Peyer's patch (tissue), 4 donors: ENCODE measurements around the gene L3MBTL4. TPM values are rescaled to one million over a fixed set of nuclear protein-coding genes. Genes with fewer than 3 reads are reported as not detected.

Experiments
- DNase-seq, 3 donors: peaks; one replicate each; pipeline ENCODE4 v3.0.0-alpha.2; 2017 to 2019
- H3K27ac ChIP-seq, 4 donors: fragments of 200-600 bp; sonication (generic); one replicate each; pipeline ENCODE4 v1.5.1; 2016 to 2019
- H3K27me3 ChIP-seq, 2 donors: fragments of 200-600 bp; sonication (generic); one replicate each; pipeline ENCODE4 v1.5.1; 2019
- H3K36me3 ChIP-seq, 3 donors: fragments of 200-600 bp; sonication (generic); one replicate each; pipeline ENCODE4 v1.5.1; 2016 to 2019
- H3K4me1 ChIP-seq, 4 donors: fragments of 200-600 bp; sonication (generic); one replicate each; pipeline ENCODE4 v1.5.1; 2016 to 2019
- H3K4me3 ChIP-seq, 4 donors: fragments of 200-600 bp; sonication (generic); 1 replicate in 3 of 4; 2 replicates in 1 of 4; pipeline ENCODE4 v1.5.1; 2016 to 2019; ENCODE audit warnings: mild to moderate bottlenecking in 1 of 4
- H3K9me3 ChIP-seq, 4 donors: fragments of 200-600 bp; sonication (generic); one replicate each; pipeline ENCODE4 v1.5.1; 2016 to 2019; ENCODE audit warnings: mild to moderate bottlenecking in 1 of 4
- POLR2A ChIP-seq, 2 donors: fragments of 450-650 bp; IDR thresholded peaks; one replicate each; pipeline ENCODE4 v1.5.1; 2017; ENCODE audit warnings: antibody characterized with exemption in 2 of 2, mild to moderate bottlenecking in 2 of 2, moderate library complexity in 2 of 2
- total RNA-seq, 4 donors: library from RNA; depleted of rRNA; stranded (reverse); fragments of >200 nt; gene quantifications; one replicate each; pipeline ENCODE4 v1.1.0, GENCODE V29; 2016
- TF ChIP-seq, protein P1 (sequence below), 6 experiments: fragments of 450-650 bp in 4 of 6; fragments of 200-600 bp in 2 of 6; sonication (generic) in 1 of 6; IDR thresholded peaks; one replicate each; pipeline ENCODE4 v1.5.1; 2017 to 2019; ENCODE audit warnings: antibody characterized with exemption in 6 of 6, mild to moderate bottlenecking in 3 of 6, moderate library complexity in 1 of 6

The L3MBTL4 gene
- total RNA-seq, 4 donors from 2014 or later: 6.5 to 25.6 (median 13.7) TPM

DNA sequence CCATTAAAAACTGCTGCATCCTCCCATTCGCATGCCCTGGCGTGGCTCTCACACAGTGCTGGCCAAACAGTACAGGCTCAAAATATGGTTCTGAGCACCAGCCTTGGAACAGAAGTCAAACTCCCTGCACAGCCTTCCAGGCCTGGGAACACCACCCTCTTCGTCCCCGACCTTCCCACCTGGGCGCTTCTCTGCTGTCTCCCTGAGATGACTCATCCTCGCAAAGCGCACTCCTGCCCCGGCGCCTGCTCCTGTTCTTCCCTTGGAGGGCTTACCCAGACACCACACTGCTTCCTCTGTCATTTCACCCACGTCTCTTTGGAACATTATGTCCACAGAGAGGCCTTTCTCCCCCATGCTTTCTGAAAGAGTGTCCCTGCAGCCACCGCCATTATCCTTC is 172.7 kb downstream of the L3MBTL4 start:
- Histone ChIP-seq H3K4me3 (no peak overlapping the region), H3K36me3 (no peaks in the 10 kb centered on the region), H3K4me1 (no peaks in the 10 kb centered on the region), H3K27me3 (no peaks in the 10 kb centered on the region), H3K27ac (no peak overlapping the region), H3K9me3 (no peaks in the 10 kb centered on the region)
- DNase-seq: no peak
- no peak for TF ChIP-seq POLR2A (IDR thresholded peaks at IDR 0.05)
- TF ChIP-seq, protein P1, sequence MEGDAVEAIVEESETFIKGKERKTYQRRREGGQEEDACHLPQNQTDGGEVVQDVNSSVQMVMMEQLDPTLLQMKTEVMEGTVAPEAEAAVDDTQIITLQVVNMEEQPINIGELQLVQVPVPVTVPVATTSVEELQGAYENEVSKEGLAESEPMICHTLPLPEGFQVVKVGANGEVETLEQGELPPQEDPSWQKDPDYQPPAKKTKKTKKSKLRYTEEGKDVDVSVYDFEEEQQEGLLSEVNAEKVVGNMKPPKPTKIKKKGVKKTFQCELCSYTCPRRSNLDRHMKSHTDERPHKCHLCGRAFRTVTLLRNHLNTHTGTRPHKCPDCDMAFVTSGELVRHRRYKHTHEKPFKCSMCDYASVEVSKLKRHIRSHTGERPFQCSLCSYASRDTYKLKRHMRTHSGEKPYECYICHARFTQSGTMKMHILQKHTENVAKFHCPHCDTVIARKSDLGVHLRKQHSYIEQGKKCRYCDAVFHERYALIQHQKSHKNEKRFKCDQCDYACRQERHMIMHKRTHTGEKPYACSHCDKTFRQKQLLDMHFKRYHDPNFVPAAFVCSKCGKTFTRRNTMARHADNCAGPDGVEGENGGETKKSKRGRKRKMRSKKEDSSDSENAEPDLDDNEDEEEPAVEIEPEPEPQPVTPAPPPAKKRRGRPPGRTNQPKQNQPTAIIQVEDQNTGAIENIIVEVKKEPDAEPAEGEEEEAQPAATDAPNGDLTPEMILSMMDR (IDR thresholded peaks at IDR 0.05): no peak

DNA sequence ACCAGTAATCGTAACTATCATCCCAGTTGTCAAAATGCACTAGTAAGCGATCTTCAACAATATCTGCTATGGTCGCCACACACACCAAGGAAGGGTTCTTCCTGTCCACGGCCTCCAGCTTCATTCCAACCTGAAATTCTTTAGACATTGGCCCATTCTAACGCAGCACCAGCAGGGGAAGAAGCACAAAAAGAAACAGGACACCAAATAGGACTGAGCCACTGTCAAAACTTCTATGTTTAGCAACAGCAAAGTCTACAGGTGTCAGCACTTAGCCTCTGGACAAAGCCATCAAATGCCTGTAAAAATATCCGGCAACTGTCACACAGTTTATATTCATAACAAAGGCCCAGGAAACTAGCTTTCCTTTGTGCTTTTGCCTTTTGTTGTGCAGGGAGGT is 175.0 kb downstream of the L3MBTL4 start:
- no peaks in the 10 kb centered on the region for H3K27me3 ChIP-seq
- H3K9me3 ChIP-seq: no peaks in the 10 kb centered on the region
- TF ChIP-seq, protein P1 (IDR thresholded peaks at IDR 0.05): no peak
- TF ChIP-seq POLR2A (IDR thresholded peaks at IDR 0.05): no peak
- no peaks in the 10 kb centered on the region for H3K36me3 ChIP-seq
- no peak overlapping the region for H3K27ac ChIP-seq
- H3K4me1 ChIP-seq: no peaks in the 10 kb centered on the region
- H3K4me3 ChIP-seq: no peak overlapping the region
- no peak for DNase-seq

DNA sequence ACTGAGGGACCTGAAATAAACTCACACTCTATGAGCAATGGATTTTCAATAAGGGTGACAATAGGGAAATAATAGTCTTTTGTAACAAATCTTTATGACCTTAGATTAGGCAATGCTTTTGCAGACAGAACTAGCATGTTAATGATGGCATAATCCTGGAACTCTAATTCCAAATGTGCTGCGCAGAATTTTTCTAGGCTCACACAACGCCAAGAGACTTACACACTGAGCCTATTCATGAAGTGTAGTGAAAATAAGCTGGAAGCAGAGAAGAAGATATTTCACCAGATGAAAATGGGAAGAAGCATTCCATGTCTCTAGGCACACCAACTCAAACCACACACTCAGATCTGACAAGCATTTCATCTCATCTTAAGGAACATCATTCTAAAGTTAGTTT is 178.5 kb downstream of the L3MBTL4 start:
- H3K36me3 ChIP-seq: no peaks in the 10 kb centered on the region
- no peak for DNase-seq
- H3K27me3 ChIP-seq: no peaks in the 10 kb centered on the region
- H3K9me3 ChIP-seq: no peaks in the 10 kb centered on the region
- H3K27ac ChIP-seq: no peak overlapping the region
- TF ChIP-seq POLR2A (IDR thresholded peaks at IDR 0.05): no peak
- TF ChIP-seq, protein P1 (IDR thresholded peaks at IDR 0.05): no peak
- no peaks in the 10 kb centered on the region for H3K4me1 ChIP-seq
- H3K4me3 ChIP-seq: no peak overlapping the region

DNA sequence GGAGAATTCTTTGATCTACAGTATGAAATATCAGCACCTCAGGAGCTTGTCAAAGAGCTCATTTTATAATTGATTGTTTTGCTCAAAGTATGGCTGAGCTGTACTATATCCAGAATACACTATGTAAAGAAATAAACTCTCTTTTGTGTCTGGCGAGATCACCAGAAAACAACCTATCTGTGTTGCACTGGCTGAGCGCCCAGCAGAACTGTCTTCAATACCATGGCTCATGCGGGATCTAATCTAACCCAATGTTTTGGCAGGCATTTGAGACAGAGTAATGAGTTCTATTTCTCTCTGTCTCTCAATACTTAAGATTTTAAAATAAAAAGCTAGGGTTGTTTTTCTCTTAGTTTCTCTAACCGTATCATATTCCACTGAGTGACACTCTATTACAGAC is 192.4 kb downstream of the L3MBTL4 start:
- DNase-seq: no peak
- H3K27ac ChIP-seq: no peak overlapping the region
- no peaks in the 10 kb centered on the region for H3K27me3 ChIP-seq
- no peaks in the 10 kb centered on the region for H3K9me3 ChIP-seq
- H3K4me3 ChIP-seq: no peak overlapping the region
- TF ChIP-seq, protein P1 (IDR thresholded peaks at IDR 0.05): no peak
- TF ChIP-seq POLR2A (IDR thresholded peaks at IDR 0.05): no peak
- no peaks in the 10 kb centered on the region for H3K4me1 ChIP-seq
- H3K36me3 ChIP-seq: no peaks in the 10 kb centered on the region

DNA sequence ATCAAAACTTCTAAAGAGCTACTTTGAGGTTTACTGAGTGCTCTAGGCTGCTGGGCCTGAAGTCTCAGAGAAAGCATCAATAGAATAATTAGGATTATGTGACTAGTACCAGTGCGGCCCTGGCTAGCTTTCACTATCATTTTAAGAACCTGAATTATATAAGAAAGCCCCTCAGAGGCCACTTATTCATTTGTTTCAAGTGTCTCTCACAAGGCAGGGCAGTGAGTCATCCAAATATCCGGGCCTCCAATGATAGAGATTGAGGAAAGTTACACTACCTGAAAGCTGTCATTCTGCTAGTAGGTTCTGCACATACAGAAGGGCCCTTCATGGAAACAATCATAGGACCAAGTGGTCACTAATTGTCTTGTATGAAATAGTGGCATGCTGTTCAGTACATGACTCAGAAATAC is 193.1 kb downstream of the L3MBTL4 start:
- no peak for DNase-seq
- no peak for TF ChIP-seq POLR2A (IDR thresholded peaks at IDR 0.05)
- TF ChIP-seq, protein P1 (IDR thresholded peaks at IDR 0.05): no peak
- H3K36me3 ChIP-seq: no peaks in the 10 kb centered on the region
- no peaks in the 10 kb centered on the region for H3K9me3 ChIP-seq
- no peaks in the 10 kb centered on the region for H3K4me1 ChIP-seq
- no peaks in the 10 kb centered on the region for H3K27me3 ChIP-seq
- H3K27ac ChIP-seq: no peak overlapping the region
- no peak overlapping the region for H3K4me3 ChIP-seq

DNA sequence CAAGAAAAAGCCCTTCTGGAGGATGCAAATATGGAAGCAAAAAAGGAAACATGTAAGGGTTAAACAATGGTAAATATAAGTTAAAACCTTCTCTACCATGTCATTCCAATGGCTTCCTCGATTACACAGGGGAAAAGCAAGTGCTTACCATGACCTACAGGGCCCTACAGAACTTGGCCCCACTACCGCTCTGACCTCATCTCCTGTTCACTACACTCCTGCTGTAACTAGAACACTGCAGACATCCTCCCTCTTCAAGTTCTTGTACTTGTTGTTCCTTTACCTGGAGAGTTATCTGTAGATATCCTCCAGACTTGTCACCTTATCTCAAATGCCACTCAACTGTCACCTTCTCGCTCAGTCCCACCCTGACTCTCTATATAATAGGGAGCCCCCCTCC is 194.6 kb downstream of the L3MBTL4 start:
- H3K36me3 ChIP-seq: no peaks in the 10 kb centered on the region
- no peak overlapping the region for H3K27ac ChIP-seq
- H3K27me3 ChIP-seq: no peaks in the 10 kb centered on the region
- no peak for TF ChIP-seq POLR2A (IDR thresholded peaks at IDR 0.05)
- TF ChIP-seq, protein P1 (IDR thresholded peaks at IDR 0.05): no peak
- H3K9me3 ChIP-seq: no peaks in the 10 kb centered on the region
- DNase-seq: no peak
- H3K4me1 ChIP-seq: no peaks in the 10 kb centered on the region
- H3K4me3 ChIP-seq: no peak overlapping the region
